Type B pancreatic cell (in vitro differentiated cells): ENCODE measurements around the gene ARFRP1. TPM values are rescaled to one million over a fixed set of nuclear protein-coding genes. Genes with fewer than 3 reads are reported as not detected.

ENCODE experiments used
- DNase-seq: peaks from one replicate; pipeline ENCODE4 v3.0.0; 2021; ENCODE audit warnings: mixed read lengths; ENCODE audit not compliant: unreplicated experiment; ENCODE audit errors: extremely low spot score
- H3K27ac Mint-ChIP-seq: 2 replicates; pipeline ENCODE4 v1.8.0; 2021; ENCODE audit warnings: mild to moderate bottlenecking, mixed read lengths
- H3K27me3 Mint-ChIP-seq: 2 replicates; pipeline ENCODE4 v1.8.0; 2021; ENCODE audit warnings: mixed read lengths
- H3K36me3 Mint-ChIP-seq: 2 replicates; pipeline ENCODE4 v1.8.0; 2021; ENCODE audit warnings: mixed read lengths
- H3K4me1 Mint-ChIP-seq: one replicate; pipeline ENCODE4 v1.8.0; 2021; ENCODE audit warnings: mixed read lengths; ENCODE audit not compliant: unreplicated experiment
- H3K4me3 Mint-ChIP-seq: 2 replicates; pipeline ENCODE4 v1.8.0; 2021; ENCODE audit warnings: mild to moderate bottlenecking, mixed read lengths
- H3K9me3 Mint-ChIP-seq: 2 replicates; pipeline ENCODE4 v1.8.0; 2021; ENCODE audit warnings: mixed read lengths
- long read RNA-seq: library from polyadenylated mRNA; unstranded; transcript quantifications from one replicate; pipeline ENCODE4 v2.0.0, GENCODE V29; 2020
- total RNA-seq: library from RNA; stranded (reverse); gene quantifications from 2 replicates; pipeline ENCODE4 v1.2.1, GENCODE V29; 2021; ENCODE audit warnings: low replicate concordance
- TF ChIP-seq, protein P1 (sequence below): fragments of 200-600 bp; sonication (generic); conservative IDR thresholded peaks from 2 replicates; pipeline ENCODE4 v1.5.0; 2021; ENCODE audit warnings: antibody characterized with exemption, mild to moderate bottlenecking

ARFRP1 gene, protein sequence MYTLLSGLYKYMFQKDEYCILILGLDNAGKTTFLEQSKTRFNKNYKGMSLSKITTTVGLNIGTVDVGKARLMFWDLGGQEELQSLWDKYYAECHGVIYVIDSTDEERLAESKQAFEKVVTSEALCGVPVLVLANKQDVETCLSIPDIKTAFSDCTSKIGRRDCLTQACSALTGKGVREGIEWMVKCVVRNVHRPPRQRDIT
- 37.2 and 45.0 TPM in 2 replicates for total RNA-seq
- long read RNA-seq, transcript ARFRP1-214 (8 exons, 2,559 nt) = major isoform, 7 of 33 reads
- long read RNA-seq, partial matches to known transcripts = 3 of 33 reads
- long read RNA-seq, other reads (novel, unspliced or antisense) = 17 of 33 reads

DNA sequence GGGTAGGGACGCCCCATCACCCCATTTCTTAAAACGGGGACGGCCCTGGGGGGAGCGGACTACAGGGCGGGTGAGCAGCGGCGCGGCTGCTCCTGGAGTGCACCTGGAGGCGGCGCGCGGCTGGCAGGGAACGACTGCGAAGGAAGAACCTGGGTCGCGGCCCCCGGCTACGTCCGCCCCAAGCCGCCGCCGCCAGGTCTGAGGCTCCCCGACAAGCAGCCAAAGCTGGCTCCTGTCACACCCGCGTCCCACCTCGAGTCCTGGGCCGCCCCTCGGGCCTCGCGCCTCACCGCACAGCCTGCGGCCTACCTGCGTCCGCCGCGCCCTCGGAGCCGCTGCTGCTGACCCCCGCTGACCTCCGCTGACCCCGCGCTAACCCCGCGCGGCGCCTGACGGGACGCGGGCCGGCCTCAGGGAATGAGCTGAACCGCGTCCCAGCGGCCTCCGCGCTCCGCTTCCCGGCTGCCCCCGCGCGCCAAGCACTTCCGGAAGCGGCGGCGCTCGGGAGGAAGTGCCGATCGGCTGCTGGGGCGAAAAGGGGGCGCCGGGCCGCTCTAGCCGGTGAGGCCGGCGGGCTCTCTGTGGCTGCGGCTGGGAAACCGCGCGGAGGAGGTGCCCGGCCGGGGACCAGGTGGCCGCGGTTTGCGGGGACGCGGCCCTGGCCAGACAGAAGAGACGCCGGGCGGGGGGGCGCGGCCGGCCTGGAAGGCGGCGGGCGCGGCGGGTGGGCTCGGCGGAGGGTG lies at the start of gene ARFRP1, which contains the start of gene ZGPAT:
TSS of gene ARFRP1 (minus strand) at position 419 of the 743 bp plus-strand sequence. CDS start 885 bp downstream, outside the sequence.
TSS of gene ZGPAT (plus strand) at position 482 of the 743 bp plus-strand sequence. CDS start 542 bp downstream, outside the sequence.
- H3K27me3 Mint-ChIP-seq = no peaks in the 10 kb centered on the region
- DNase-seq = peak; percentile 88
- peaks cover 19% of the 10 kb centered on the region for H3K4me1 Mint-ChIP-seq
- H3K36me3 Mint-ChIP-seq = peaks cover 23% of the 10 kb centered on the region
- TF ChIP-seq, protein P1, sequence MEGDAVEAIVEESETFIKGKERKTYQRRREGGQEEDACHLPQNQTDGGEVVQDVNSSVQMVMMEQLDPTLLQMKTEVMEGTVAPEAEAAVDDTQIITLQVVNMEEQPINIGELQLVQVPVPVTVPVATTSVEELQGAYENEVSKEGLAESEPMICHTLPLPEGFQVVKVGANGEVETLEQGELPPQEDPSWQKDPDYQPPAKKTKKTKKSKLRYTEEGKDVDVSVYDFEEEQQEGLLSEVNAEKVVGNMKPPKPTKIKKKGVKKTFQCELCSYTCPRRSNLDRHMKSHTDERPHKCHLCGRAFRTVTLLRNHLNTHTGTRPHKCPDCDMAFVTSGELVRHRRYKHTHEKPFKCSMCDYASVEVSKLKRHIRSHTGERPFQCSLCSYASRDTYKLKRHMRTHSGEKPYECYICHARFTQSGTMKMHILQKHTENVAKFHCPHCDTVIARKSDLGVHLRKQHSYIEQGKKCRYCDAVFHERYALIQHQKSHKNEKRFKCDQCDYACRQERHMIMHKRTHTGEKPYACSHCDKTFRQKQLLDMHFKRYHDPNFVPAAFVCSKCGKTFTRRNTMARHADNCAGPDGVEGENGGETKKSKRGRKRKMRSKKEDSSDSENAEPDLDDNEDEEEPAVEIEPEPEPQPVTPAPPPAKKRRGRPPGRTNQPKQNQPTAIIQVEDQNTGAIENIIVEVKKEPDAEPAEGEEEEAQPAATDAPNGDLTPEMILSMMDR = no peak
- peak within 1 kb of the TSS; percentile 88 for H3K4me3 Mint-ChIP-seq
- no peaks in the 10 kb centered on the region for H3K9me3 Mint-ChIP-seq
- H3K27ac Mint-ChIP-seq = peak within 1 kb of the TSS; percentile 82

DNA sequence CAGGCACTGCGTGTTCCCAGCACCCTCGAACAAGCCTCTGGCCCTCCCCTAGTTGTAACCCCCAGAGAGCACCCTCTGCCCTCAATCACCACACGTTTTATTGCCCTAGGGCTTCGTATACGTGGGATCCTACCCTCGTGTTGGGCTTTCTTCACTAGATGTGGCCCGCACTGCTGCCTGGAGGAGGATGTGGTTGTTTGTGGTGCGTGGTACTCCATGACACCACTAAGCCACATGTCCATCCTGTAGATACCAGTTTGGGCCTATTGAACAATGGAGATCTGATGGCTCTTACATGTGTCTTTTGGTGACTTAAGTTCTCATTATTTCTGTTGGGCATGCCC lies 48.8 kb upstream of the ARFRP1 start:
- TF ChIP-seq, protein P1 = no peak
- no peaks in the 10 kb centered on the region for H3K9me3 Mint-ChIP-seq
- H3K27me3 Mint-ChIP-seq = no peaks in the 10 kb centered on the region
- no peak for DNase-seq
- H3K4me1 Mint-ChIP-seq = no peaks in the 10 kb centered on the region
- no peaks in the 10 kb centered on the region for H3K36me3 Mint-ChIP-seq
- no peak overlapping the region for H3K27ac Mint-ChIP-seq
- no peak overlapping the region for H3K4me3 Mint-ChIP-seq

DNA sequence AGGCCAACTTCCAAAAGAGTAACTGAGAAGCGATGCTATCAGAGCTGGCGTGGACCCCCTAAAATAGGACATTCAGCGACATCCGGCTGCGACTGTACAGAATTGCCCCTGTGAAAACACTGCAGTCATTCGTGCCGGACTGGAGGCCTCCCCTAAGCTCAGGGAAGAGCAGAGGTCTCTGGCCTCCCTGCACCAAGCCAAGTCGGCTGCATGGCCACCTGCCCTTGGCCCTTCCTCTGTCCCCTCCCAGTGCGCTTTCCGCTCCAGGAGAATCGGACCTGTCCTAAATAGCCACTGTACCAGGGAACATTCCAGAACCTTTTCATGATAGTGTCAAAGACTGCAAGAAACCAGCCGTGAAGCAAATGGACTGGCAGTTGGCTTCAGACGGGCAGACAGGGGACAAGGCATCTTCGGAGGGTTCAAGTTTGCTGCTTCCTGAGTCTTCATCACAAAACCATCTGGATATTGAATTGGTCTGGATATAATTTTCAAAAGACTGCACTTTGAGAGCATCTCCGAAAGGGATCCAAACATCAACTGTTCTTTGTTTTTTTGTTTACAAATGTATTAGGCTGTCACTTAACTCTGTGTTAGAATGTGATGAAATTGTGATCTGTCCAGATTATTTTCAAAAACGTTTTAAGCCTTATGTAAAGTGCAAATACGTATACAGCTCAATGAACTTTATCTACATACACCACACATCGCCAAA lies 48.3 kb upstream of the ARFRP1 start:
- no peak for DNase-seq
- Mint-ChIP-seq H3K27me3 (no peaks in the 10 kb centered on the region), H3K27ac (no peak overlapping the region), H3K4me3 (no peak overlapping the region), H3K9me3 (no peaks in the 10 kb centered on the region), H3K4me1 (no peaks in the 10 kb centered on the region), H3K36me3 (no peaks in the 10 kb centered on the region)
- TF ChIP-seq, protein P1 = no peak

DNA sequence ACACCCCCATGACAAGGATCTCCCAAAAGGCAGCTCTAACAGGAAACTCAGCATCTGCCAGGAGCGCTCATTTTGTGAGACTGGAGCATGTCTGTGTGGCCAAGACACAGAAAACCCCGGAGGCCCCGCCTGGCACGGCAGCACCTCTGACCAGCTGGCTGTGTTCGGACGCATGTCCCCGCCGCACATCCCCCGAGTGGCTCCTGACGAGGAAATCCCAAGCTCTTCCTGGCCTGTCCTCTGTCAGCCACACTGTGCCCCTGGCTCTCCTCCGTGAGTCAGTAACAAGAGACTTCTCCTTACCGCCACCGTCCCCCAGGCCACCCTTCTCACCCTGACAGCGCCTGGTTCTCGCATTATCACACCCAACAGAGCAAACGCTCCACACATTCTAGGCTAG lies 46.2 kb upstream of the ARFRP1 start:
- DNase-seq = no peak
- Mint-ChIP-seq H3K27me3 (no peaks in the 10 kb centered on the region), H3K4me3 (no peak overlapping the region)

DNA sequence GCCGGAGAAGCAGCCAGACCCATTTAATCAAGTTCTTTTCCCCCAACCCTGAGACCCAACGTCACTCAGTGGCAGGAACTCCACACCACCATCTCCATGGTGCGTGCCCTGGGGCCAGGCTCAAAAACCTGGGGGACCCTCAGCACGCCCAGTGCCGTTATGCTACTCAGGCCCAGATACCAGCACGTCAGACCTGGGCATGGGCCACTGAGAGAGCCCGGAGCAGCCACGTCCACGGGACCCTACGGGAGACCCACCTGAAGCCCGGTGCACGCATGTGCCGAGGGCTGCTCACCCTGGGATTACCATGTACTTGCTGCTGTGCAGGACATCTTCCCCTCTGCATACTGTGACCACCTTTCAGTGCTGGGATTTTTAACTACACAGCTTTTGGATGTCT lies 45.6 kb upstream of the ARFRP1 start:
- DNase-seq = no peak
- no peaks in the 10 kb centered on the region for H3K9me3 Mint-ChIP-seq
- no peaks in the 10 kb centered on the region for H3K4me1 Mint-ChIP-seq
- TF ChIP-seq, protein P1 = no peak
- H3K27ac Mint-ChIP-seq = no peak overlapping the region
- H3K4me3 Mint-ChIP-seq = no peak overlapping the region
- H3K27me3 Mint-ChIP-seq = no peaks in the 10 kb centered on the region
- no peaks in the 10 kb centered on the region for H3K36me3 Mint-ChIP-seq

More for the DNA sequence above, 46.2 kb upstream of the ARFRP1 start:
- Mint-ChIP-seq H3K9me3 (no peaks in the 10 kb centered on the region), H3K4me1 (no peaks in the 10 kb centered on the region), H3K27ac (no peak overlapping the region), H3K36me3 (no peaks in the 10 kb centered on the region)
- TF ChIP-seq, protein P1 = no peak
